GM12873 (cell line): ENCODE measurements around the gene C11orf91.

Experiments
- TF ChIP-seq, protein P1 (sequence below): IDR thresholded peaks from 2 replicates; pipeline ENCODE4 v1.5.1; 2012; ENCODE audit warnings: low read depth, mild to moderate bottlenecking, moderate library complexity, low read length, control low read depth; ENCODE audit not compliant: insufficient read depth; ENCODE audit errors: missing control alignments

Gene C11orf91

DNA sequence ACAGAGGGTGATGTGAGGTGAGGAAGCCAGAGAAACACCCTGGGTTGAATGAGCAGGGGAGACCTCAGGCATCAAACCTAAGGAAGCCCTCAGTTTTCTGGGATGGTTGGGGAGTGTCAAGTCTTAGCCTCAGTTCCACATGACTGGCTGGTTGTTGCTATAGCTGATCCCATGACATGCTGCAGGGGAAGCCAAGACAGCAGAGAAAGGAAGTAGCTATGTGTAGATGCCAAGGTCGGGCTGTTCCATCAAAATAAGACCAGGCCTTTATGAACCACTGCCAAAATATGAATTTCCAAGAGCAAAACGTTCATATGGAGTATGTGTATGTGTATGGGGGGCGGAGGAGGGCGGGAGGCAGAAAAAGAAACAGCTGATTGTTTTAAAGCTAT is 24.0 kb upstream of the C11orf91 start:
- TF ChIP-seq, protein P1, sequence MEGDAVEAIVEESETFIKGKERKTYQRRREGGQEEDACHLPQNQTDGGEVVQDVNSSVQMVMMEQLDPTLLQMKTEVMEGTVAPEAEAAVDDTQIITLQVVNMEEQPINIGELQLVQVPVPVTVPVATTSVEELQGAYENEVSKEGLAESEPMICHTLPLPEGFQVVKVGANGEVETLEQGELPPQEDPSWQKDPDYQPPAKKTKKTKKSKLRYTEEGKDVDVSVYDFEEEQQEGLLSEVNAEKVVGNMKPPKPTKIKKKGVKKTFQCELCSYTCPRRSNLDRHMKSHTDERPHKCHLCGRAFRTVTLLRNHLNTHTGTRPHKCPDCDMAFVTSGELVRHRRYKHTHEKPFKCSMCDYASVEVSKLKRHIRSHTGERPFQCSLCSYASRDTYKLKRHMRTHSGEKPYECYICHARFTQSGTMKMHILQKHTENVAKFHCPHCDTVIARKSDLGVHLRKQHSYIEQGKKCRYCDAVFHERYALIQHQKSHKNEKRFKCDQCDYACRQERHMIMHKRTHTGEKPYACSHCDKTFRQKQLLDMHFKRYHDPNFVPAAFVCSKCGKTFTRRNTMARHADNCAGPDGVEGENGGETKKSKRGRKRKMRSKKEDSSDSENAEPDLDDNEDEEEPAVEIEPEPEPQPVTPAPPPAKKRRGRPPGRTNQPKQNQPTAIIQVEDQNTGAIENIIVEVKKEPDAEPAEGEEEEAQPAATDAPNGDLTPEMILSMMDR, result no peak

DNA sequence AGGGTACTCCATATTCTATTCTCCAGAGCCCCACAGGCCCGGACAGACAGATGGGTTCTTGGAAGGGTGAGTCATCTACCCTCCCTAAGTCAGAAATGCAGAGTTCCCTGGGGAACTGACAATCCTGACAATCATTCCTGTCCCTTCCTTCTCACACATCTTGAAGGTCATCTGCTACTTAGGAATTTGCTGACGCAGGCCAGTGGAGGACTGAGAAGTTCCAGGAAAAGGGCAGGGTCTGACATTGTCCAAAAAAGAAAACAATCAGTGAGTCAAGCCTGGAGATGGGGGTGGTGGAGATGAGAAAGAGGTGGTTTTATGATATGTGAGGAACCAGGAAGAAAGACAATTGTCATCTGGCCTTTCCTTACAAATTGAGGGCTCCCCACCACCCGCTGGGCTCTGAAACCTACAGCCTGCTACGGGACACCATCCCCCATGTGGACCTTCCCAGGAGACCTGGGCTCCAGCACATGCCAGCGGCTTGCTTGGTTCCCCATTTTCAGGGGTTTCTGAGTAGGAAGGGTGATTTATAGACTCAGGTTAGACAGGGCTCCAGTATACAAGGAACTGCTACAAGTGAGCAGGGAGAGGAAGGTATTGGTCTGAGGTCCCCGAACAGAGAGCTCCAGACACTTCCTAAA is 22.7 kb upstream of the C11orf91 start:
- TF ChIP-seq, protein P1, result no peak

DNA sequence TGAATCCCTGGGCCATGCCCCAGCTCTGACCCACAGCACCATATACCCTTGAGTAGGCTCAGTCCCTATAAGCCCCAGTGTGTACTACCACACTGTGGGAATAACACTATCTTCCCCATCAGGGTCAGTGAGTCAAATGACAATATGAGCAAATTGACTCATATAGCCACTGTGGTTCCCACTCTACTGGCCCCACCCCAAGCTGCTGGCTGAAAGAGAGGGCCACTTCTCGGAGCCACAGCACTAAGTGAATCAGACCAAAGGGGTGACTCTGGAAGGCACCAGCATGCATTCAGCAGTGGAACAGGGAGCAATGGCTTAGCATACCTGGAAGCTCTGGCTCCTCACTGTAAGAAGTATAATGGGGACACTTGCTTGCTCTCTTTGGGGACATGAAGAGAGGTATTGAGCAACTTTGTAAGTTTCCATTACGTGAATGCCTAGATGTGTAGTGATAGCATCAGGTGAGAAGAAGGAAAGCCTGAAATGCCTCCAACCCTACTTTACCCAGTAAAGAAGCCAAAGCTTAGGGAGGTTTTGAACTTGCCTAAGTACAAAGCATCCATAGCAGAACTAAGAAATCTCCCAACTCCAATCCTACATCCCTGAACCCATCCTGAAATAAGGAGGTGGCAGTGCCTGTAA is 22.1 kb upstream of the C11orf91 start:
- TF ChIP-seq, protein P1, result no peak

DNA sequence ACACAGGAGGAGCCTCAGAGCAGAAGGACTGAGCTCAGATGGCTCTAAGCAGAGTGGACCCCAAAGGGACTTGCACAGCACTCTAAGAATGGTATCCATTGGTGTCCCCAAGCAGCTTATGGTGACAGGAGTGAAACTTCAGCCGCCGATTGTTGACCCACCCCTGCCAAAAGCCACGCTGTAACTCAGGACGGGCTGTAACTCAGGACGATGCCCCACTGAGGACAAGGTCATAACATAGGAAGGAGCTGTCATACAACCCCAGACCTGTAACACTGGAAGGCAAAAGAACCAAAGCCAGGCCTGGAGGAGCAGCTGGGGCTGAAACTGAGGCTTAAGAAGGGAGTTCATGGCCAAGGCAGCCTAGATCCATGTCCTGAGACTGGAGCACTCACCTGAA is 21.4 kb upstream of the C11orf91 start:
- TF ChIP-seq, protein P1, result no peak

DNA sequence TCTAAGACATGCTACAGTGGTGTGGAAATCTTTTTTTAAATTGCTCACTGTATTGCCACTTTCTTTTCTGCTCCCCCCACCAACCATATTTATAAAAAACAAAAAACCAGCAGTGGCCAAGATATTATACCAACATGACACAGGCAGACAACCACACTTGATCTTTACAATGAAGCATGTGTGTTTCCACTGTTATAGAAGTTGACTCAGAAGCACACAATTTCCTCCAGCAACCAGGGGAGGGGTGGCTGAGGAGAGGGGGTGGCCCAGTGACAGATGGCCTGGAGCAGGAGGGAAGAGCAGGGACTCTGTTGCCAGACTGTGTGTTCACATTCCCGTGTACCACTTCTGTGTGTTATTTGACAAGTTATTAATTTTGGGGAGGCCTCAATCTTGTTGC is 20.8 kb upstream of the C11orf91 start:
- TF ChIP-seq, protein P1, result no peak

DNA sequence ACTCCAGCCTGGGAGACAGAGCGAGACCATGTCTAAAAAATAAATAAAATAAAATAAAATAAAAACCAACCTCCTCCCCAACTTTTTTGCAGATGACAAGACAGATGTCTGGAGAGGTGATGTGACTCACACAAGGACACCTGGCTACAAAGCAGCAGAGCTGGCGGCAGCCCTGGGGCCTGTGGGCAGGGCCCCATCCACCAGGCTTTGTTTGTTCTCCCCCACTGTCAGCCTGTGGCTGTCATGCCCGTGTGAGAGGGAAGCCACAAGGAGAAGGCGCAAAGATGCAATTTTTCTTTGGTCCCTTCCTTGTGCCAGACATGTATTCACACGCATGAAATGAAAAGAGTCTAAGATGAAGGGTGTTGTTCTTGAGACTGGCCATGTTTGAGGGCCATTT is 19.0 kb upstream of the C11orf91 start:
- TF ChIP-seq, protein P1, result no peak

DNA sequence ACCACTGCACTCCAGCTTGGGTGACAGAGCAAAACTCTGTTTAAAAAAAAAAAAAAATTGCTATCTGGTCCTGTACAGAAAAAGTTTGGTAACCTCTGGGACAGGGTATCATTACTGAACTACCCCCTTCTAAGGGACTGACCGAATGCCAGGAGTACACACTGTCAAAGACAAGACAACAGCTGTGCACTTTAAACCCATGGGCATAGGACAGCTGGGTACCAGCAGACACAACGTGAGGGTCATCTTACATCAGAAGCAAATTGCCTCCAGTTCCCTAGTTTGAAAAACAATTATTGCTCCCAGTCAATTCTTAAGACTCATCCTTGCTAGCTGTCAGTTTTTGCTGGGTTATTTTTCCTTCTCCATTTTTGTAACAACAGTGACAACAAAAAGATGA is 17.8 kb upstream of the C11orf91 start:
- TF ChIP-seq, protein P1, result no peak
